Measurements from ENCODE around the gene ARG2. TPM values are rescaled to one million over a fixed set of nuclear protein-coding genes. Genes with fewer than 3 reads are reported as not detected.

ARG2 gene
- polyA plus RNA-seq, 1 donor (not counting 4 experiments of a cell fraction or from before 2014, with no cell fraction given), result 8.2 TPM

DNA sequence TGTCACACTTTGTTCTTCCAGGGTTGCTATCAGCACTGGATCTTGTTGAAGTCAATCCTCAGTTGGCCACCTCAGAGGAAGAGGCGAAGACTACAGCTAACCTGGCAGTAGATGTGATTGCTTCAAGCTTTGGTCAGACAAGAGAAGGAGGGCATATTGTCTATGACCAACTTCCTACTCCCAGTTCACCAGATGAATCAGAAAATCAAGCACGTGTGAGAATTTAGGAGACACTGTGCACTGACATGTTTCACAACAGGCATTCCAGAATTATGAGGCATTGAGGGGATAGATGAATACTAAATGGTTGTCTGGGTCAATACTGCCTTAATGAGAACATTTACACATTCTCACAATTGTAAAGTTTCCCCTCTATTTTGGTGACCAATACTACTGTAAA is 31.0 kb downstream of the ARG2 start:
- H3K27me3 ChIP-seq (ENCODE audit: control insufficient read depth, extremely low read depth, insufficient read depth, low read length), result no peaks in the 10 kb centered on the region
- no peak overlapping the region for H2AFZ ChIP-seq (ENCODE audit: control insufficient read depth, low read length)
- H3K9ac ChIP-seq (ENCODE audit: control insufficient read depth, extremely low read depth, insufficient read depth, low read length), result no peak overlapping the region
- H3K27ac ChIP-seq (ENCODE audit: control insufficient read depth, insufficient read depth, low read length), result peak overlapping the region; percentile 69
- H3K9me1 ChIP-seq (ENCODE audit: control insufficient read depth, extremely low read depth, insufficient read depth, low read length), result no peaks in the 10 kb centered on the region
- H3K79me2 ChIP-seq (ENCODE audit: control insufficient read depth, insufficient read depth, low read length), result no peaks in the 10 kb centered on the region
- peaks cover 11 to 44% of the 10 kb centered on the region in 2 experiments for H3K36me3 ChIP-seq (ENCODE audit: control insufficient read depth in 2 of 2, extremely low read depth in 1 of 2, insufficient read depth in 2 of 2, low read length in 2 of 2)
- DNase-seq (ENCODE audit: low read depth, low spot score) (peak; percentile 11), FAIRE-seq (peak; percentile 87)
- dilution Hi-C loops (cut with MboI; ENCODE audit: extremely low pct_ligation_motif_present, low sequenced_read_pairs), result no loop called here
- H3K9me3 ChIP-seq (ENCODE audit: control insufficient read depth, low read depth, low read length), result no peaks in the 10 kb centered on the region
- TF ChIP-seq EZH2 (IDR thresholded peaks at IDR 0.05; ENCODE audit: low read length) (no peak), CTCF (optimal IDR thresholded peaks at IDR 0.05 in 1 of 3, IDR thresholded peaks at IDR 0.05 in 1 of 3, conservative IDR thresholded peaks at IDR 0.05 in 1 of 3; ENCODE audit: extremely low read depth in 1 of 3, insufficient read depth in 2 of 3, low read length in 3 of 3) (no peak)
- peak overlapping the region; percentile 39 for H3K4me2 ChIP-seq (ENCODE audit: control insufficient read depth, extremely low read depth, insufficient read depth, low read depth, low read length)
- H4K20me1 ChIP-seq (ENCODE audit: control insufficient read depth, extremely low read depth, insufficient read depth, low read length), result no peaks in the 10 kb centered on the region
- peaks cover 15% of the 10 kb centered on the region for H3K4me1 ChIP-seq (ENCODE audit: control insufficient read depth, extremely low read depth, insufficient read depth, low read length)
- no peak overlapping the region for H3K4me3 ChIP-seq (ENCODE audit: control insufficient read depth in 2 of 3, extremely low read depth in 1 of 3, insufficient read depth in 2 of 3, low read depth in 1 of 3, low read length in 3 of 3)

DNA sequence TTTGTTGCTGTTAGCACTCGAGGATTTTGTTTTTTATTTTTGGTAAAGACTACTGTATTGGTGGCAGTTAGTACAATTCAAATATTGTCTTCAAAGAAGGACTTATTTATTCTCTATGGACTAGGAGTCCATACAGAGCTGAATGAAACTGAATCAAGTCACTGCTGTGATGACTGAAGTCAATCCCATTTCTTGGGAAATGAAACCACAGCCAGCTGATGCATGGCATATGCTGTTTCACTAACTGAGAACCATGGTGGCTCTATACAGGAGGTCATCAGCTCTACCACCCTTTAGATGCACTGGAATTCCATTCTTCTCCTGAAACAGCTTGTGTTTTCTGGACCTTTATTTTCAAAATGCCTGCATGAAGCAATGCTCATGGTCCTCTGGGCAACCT is 32.5 kb downstream of the ARG2 start:
- FAIRE-seq, result no peak
- Histone ChIP-seq H3K36me3 (ENCODE audit: control insufficient read depth in 2 of 2, extremely low read depth in 1 of 2, insufficient read depth in 2 of 2, low read length in 2 of 2) (peaks cover 15 to 41% of the 10 kb centered on the region in 2 experiments), H3K79me2 (ENCODE audit: control insufficient read depth, insufficient read depth, low read length) (no peaks in the 10 kb centered on the region), H3K27me3 (ENCODE audit: control insufficient read depth, extremely low read depth, insufficient read depth, low read length) (no peaks in the 10 kb centered on the region), H3K9me3 (ENCODE audit: control insufficient read depth, low read depth, low read length) (no peaks in the 10 kb centered on the region), H2AFZ (ENCODE audit: control insufficient read depth, low read length) (no peak overlapping the region), H3K4me2 (ENCODE audit: control insufficient read depth, extremely low read depth, insufficient read depth, low read depth, low read length) (no peak overlapping the region), H3K9me1 (ENCODE audit: control insufficient read depth, extremely low read depth, insufficient read depth, low read length) (no peaks in the 10 kb centered on the region), H3K27ac (ENCODE audit: control insufficient read depth, insufficient read depth, low read length) (no peak overlapping the region), H4K20me1 (ENCODE audit: control insufficient read depth, extremely low read depth, insufficient read depth, low read length) (no peaks in the 10 kb centered on the region), H3K4me3 (ENCODE audit: control insufficient read depth in 2 of 3, extremely low read depth in 1 of 3, insufficient read depth in 2 of 3, low read depth in 1 of 3, low read length in 3 of 3) (no peak overlapping the region), H3K9ac (ENCODE audit: control insufficient read depth, extremely low read depth, insufficient read depth, low read length) (no peak overlapping the region), H3K4me1 (ENCODE audit: control insufficient read depth, extremely low read depth, insufficient read depth, low read length) (peaks cover 15% of the 10 kb centered on the region)
- dilution Hi-C loops (cut with MboI; ENCODE audit: extremely low pct_ligation_motif_present, low sequenced_read_pairs), result no loop called here
- DNase-seq (ENCODE audit: low read depth, low spot score), result no peak
- TF ChIP-seq CTCF (optimal IDR thresholded peaks at IDR 0.05 in 1 of 3, IDR thresholded peaks at IDR 0.05 in 1 of 3, conservative IDR thresholded peaks at IDR 0.05 in 1 of 3; ENCODE audit: extremely low read depth in 1 of 3, insufficient read depth in 2 of 3, low read length in 3 of 3) (no peak), EZH2 (IDR thresholded peaks at IDR 0.05; ENCODE audit: low read length) (no peak)

All from keratinocyte (primary cell).